Activated CD4-positive, alpha-beta T cell treated with anti-CD3 and anti-CD28 coated beads for 24 hours (primary cell): ENCODE results near the gene ARHGAP6.

ENCODE experiments used
- DNase-seq, 2 donors: peaks; one replicate each; pipeline ENCODE4 v3.0.0-alpha.2; 2020; ENCODE audit warnings: low read depth in 2 of 2

Gene ARHGAP6

DNA sequence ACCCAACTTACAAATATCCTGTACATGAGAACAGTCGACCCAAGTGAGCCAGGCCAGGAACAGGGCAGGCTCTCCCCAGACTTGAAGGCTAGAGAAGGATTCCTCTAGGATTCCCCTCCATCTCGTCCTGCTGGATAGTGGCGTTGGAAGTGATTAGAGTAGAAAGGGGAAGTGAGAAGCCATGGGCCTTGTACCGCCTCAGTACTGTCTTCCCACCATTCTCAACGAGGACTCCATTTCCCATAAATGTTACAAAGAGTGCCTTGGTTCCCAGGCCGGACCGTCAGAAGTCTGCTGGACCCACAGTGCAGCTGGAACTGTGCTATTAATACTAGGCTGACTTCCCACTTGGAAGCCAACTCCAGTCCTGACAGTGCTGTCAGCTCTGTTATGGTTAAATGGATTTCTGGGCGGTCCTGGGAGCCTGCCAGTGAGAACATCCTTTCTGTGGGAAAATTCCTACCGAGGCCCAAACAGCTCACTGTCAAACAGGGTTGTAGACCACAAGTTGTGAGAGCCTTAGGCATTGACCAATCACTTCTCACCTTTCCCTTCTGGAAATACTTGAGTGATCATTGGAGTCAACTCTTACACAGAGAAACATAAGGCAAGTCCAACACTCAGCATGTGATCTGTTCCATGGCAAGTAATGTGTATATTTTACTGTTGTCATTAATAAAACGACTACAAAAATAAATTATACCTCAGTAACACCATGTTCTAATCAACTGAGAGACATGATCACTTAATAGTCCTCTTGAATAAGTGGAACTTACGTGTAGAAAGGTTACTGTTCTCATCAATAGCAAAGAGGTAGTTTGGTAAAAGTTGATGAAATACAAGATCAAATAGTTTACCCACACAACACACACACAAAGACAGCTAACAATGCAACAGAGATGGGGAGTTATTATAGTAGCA lies 314.1 kb downstream of the ARHGAP6 start:
- DNase-seq, result no peak

DNA sequence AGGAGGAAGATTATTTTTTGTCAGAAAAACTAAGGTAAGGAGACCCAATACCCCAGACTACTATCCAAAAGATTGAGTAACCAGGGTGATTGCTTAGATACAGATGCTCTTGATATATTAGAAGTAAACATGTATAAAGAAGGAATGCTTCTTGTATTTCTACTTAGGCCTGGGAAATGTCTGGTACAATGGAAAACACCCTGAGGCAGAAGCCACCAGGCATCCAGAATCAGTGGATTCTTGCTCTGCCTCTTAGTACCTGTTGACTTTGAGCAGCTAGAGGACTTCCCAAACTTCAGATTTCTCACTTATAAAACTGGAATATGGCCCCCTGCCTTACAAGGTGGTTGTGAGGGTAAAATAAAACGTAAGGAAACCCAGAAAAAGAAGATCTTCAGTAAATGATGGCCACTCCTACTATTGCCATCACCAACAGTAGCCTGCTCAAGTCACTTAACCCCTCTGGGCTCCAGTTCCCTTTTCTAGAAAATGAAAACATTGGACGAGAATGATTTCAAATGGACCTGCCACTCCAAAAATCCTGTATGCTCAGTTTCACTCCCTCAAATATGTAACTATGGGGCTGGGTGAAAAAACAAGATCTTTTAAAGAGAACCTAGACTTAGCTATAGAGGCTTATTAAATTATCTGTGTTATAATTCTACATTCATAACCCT lies 315.9 kb downstream of the ARHGAP6 start:
- DNase-seq, result no peak

DNA sequence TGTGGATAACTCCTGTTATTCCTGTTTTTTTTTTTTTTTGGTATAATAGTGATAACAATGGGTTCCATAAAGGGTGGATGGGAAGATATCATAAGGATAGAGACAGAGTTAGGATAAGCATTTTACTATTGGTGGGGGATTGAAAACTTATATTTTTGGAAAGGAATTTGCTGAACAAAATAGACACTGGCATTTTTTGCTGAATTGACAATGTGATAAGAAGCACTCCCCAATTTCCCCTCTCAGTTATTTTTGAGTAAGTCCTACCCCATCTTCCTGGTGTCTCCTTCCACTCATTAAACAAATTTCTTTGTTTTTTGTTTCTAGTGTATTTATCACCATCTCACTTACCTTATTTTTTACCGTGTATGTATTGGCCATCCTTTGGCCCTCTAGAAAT lies 316.7 kb downstream of the ARHGAP6 start:
- no peak for DNase-seq

DNA sequence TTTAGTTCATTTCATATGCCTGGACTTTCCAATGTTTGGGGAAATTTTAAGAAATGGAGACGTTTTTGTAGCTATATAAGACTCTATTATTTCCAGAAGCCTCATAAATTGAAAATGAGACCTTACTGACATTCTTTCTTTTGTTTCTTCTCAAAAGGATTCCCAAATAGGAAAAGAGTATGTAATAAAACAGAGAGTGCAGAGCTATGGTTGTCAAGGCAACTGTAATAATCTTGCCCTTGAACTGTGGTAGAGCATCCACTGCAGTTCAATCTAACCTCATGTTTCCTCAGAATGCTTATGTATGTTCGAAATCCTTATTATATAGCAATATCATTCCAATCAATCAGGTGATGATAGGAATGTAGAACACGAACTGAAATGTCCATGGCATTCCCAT lies 318.4 kb downstream of the ARHGAP6 start:
- no peak for DNase-seq

DNA sequence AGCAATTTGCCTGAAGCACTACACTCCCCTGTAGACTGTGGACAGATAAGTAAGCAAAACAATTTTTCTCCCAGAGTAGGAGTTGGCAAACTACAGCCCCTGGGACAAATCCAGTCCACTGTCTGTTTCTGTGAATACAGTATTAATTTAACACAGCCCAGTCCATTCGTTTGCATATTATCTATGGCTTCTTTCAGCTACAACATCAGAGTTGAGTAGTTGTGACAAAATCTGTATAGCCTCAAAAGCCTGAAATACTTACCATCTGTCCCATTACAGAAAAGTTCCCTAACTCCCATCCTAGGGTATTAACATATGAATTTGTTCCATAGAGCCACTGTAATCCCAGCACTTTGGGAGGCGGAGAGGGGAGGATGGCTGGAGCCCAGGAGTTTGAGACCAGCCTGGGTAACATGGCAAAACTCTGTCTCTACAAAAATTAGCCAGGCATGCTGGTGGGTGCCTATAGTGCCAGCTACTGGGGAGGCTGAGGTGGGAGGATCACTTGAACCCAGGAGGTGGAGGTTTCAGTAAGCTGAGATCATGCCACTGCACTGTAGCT lies 319.5 kb downstream of the ARHGAP6 start:
- no peak for DNase-seq

DNA sequence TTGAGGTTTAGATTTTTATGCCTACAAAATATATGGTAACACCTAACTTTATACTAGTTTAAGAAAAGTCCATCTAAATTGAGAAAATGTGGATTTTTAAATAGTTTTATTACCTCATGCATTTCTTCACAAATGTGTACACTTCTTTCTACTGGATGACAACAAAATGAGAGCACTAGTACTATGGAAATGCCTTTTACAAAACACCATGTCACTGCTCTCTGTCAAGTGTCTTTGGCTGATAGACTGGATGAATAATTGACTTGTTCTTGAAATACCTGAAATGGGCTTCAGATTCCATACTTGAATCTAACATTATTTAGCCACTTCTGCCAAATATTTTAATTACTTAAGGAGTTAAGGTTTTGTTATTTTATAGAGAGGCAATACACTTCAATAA lies 323.0 kb downstream of the ARHGAP6 start:
- no peak for DNase-seq

DNA sequence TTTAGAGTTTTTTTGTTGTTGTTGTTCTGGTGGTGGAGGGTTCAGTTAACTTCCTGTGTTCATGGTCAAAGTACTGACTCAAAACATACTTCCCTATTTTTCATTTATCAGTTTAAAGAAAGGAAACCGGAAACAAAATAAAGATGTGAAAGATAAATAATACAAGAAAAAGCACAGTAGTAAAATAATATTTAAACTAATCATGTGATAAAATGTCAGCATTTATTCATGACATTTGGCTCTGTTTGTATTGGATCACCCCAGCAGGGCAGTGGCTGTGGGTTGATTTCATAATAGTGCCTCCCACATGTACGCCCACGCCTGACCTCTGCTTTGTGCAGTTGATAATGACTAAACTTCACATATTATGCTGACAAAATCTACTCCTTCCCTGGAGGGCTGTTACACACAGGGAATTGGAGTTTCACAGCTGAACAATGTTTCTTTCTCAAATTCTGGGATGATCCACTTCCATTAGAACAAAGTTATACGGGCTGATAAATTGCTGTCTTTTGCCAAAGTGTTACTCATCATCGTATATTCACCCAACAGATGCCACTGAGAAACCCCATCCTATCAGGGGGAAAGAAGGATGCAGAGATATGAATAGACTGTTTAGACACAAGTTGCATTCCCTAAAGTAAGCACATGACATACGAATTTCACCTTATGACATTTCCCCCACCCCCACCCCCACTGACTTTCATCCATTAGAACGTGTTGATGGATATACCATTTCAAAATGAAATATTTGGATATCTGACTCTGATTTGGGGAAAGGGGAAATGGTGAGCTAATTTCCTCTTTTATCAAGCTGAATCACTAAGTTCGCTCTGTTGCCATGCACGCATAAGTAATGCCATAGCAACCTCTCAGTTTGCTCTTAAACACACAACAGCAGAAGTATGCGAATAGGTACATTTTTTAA lies 324.2 kb downstream of the ARHGAP6 start:
- DNase-seq, result no peak

DNA sequence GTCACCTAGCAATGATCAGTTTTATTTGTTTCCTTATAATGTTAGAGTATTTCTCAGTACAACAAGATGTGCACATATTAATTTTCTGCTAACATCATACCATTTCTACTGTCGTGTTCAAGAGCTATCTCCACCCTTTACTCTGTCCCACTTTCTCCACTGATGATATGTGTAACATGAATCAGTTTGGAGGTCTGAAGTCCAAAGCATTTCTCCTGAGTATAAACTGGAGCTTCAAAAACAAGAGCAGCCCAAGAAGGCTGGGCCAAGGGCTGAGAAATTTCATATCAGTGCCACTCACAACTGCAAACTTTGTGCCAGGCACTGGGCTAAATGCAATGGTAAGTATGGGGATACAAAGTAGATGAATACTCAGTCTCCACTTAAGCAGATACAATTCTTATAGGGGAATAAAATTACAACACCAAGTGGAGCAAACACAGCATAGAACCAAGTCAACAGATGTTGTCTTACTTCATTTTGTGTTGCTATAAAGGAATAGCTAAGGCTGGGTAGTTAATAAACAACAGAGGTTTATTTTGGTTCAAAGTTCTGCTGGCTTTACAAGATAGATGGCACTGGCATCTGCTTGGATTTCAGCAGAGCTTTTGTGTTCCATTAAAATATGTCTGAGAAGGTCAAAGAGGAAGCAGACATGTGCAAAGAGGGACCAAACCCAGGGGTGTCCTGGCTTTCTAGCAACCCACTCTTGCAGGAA lies 328.3 kb downstream of the ARHGAP6 start:
- DNase-seq, result no peak

DNA sequence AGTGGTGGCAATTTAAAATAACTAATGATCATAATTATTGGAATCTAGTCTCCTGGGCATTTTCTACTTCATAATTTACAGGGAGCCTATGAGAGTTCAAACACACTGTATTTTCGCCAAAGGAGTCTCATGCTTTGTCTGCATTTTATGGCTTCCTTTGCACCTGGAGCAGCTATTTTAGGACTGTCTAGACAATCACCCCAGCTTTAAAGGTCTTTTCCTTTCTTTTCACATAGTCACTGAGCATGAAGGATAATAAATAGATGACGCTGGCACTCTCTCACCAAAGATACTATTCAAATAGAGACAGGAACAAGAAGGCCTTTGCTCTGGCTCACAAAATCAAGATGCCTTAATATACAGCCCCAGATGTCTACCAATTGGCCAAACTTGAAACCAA lies 329.5 kb downstream of the ARHGAP6 start:
- no peak for DNase-seq

DNA sequence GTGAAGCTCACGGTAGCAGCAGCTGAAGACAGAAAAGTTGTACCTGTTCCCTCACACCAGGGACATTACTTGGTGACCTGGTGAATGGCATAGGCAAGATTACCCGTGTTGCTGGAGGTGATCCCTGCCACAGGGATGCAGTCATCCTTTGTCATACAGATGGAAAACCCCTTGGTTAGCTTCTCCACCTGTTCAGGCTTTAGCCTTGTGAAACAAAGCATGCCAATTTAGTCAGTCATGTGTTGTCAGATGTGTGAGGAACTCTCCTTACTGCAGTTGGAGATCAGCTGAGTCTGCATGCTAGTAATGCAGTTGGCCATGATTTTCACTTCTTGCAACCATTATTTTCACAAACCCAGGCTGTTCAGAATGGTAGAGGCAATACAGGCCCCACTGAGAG lies 331.6 kb downstream of the ARHGAP6 start:
- DNase-seq, result no peak

DNA sequence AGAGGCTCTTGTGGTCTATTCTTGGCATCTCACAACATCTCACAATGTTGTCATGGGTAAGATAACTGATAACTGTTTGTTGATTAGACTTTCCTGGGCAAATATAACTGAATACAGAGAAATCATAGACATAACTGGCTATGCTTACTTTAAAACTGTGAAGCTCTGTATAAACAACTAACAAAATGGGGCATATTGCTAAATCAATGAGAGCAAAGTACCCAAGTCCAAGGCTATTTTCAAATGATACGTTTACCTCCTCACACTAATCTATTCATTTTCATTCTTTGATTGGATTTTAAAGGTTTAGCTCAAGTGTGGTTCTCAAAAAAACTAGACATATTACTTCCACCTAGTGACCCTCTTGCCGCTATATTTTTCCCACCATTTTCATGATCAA lies 333.9 kb downstream of the ARHGAP6 start:
- no peak for DNase-seq

DNA sequence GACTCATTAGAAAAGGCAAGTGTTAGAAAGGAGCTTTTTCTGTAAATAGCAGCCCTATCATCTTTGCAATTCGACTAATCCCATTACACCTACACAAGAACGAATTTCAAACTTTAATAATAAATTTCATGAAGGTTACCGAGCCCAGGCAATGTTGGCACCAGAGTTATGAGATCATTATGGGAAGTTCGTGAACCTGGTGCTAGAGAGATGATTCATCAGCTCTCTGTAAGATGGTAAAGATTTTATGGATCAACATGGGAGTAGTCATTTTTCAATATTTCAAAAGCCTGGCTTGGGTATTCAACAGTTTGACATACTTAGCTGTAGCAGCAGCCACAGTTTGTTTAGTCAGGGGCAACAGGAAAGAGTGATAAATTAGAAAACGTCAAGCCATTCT lies 336.7 kb downstream of the ARHGAP6 start:
- no peak for DNase-seq

DNA sequence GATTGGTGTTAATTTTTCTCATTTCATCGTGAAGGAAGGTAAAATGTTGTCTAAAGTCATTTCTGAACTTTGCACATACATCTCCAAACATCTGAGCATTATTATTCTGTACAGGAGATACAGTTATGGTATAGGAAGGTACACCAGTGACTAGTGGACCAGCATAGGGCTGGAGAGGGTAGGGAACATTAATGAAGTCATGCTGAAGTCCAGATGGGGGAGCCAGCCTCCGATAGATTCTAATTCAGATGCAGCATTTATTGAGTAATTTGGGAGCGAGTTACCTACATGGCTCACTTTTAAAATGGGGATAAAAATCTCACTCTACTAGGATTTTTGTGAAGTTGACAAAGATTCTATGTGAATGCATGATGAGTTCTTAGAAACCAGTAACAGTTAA lies 337.6 kb downstream of the ARHGAP6 start:
- DNase-seq, result no peak

DNA sequence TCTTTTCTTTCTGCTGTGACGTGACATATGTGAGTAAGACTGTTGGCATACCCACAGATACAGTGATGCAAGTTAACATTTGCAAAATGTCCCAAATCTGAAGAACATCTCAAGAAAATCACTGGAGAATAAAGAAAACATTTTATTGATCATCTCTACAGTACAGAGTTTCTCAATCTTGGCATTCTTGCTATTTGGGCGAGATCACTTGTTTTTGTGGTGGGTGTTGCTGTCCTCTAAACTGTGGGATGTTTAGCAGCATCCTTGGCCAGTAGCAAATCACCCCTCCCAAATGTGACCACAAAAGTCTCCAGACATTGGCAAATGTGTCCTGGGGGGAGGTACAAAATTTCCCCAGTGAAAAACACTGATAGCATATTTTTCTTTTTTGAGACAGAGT lies 343.7 kb downstream of the ARHGAP6 start:
- no peak for DNase-seq

DNA sequence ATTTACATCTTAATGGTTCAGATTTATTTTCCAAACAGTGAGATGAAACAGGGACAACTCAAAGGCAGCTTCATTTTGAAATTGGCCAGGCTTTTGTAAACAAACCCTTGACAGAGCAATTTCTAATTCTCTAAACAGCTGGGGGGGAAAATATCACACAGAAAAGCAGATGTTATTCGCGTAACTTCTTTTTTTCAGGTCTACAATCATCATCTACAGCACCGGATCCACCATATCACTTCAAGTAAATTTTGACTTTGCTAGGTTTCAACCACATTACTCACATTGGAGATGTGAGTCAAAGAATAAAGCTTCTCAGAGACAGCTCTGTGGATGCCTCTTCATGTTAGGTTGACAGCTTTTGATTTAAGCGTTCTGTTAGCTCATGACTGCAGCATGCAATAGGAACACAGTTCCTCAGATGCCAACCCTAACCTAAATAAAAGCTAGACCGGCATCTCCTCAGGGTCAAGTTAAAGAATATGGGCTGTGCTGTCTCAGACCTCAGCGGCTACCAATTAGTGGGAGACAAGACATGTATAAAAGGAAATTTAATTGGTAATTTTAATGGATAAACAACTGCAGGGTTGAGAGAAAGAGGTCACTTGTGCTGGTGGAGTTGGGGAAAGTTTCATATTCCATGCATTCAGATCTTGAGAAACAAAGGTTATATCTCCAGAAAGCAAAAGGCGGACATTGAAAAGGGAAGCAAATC lies 345.8 kb downstream of the ARHGAP6 start:
- DNase-seq, result no peak

DNA sequence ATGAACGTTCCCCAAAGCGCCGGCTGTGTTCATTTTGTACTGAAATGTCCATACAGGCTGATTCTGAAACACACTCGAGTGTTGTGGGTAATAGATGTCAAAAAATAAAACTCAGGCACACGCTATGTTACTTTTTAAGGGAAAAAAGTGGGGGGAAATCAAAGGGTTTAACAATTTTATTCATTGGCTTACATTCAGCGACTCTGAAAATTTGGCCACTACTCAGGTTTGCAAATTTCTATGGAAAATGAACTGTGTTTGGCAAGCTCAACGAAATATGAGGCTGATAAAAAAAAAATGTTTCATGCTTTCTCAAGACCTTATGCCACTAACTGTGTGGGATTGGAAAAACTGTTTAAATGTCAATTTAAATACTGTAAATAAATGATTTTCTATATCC lies 354.0 kb downstream of the ARHGAP6 start:
- no peak for DNase-seq

DNA sequence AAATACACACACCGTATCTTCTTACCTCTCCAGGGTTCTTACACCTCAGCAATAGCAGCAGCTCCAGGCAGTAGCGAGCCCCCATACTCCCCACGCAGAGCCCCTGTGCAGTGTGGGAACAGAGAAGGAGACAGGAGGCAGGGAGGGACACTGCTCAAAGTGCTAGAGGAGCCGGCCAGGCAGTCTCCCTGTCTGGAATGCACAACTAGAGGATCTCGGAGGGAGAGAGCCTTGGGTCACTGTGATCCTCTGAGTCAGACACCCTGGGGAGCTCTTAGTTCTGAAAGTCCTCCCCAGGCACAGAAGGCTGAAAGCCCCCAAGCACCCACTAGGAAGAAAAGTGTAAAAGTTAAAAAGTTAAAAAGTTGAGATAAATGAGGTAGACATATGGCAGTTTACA lies 356.5 kb downstream of the ARHGAP6 start:
- DNase-seq, result no peak

DNA sequence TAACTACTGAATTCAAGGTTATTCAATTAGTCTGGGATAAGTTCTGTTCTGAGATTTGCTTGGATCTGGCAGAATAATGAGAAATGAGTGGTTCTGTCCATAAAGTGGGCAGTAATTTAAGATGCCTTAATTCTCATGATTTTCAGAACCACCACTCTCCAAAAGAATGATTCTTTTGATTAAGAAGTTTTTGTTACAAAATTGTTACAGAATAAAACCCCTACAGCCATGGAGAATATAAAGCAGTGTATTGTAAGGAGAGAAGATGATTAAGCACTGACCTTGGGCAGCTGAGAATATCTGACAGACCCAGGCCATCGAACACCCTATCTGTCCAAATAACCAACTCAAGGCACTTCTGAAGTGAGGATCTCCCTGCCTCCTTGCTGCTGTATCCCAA lies 360.1 kb downstream of the ARHGAP6 start:
- DNase-seq, result no peak

DNA sequence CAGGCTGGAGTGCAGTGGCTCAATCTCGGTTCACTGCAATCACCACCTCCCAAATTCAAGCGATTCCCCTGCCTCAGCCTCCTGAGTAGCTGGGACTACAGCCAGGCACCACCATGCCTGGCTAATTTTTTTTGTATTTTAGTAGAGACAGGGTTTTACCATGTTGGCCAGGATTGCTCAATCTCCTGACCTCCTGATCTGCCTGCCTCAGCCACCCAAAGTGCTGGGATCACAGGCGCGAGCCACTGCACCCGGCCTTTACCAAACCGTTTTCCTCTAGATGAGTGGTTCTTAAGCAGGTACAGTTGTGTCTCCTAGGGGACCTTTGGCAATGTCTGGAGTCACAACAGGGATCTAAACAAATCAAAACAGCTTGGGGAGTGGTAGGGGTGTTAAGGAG lies 360.9 kb downstream of the ARHGAP6 start:
- DNase-seq, result no peak

DNA sequence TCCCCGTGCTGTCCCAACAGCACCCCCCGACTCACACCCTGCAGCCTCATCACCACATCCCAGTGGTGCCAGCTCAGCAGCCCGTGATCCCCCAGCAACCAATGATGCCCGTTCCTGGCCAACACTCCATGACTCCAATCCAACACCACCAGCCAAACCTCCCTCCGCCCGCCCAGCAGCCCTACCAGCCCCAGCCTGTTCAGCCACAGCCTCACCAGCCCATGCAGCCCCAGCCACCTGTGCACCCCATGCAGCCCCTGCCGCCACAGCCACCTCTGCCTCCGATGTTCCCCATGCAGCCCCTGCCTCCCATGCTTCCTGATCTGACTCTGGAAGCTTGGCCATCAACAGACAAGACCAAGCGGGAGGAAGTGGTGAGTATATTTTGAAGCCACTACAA lies 367.1 kb downstream of the ARHGAP6 start:
- DNase-seq, result no peak

DNA sequence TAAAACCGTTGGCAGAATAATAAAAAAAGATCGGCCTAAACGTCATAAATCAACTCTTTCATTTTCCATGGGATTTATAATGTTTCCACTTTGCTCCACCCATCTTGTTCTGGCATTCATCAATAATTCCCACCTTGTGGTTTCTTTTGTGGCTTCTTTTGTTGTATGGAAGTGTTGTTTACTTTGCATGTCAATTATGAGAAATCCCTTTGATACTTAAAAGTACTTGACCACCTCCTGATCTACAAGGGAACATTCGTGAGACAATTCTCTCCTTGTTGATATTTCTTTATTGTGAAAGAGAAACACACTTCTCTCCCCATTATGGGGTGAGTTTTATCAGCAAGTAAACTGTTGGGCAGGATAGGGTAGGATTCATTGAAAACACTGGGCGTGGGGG lies 369.7 kb downstream of the ARHGAP6 start:
- no peak for DNase-seq
